AG04449 (cell line): ENCODE measurements around the gene RPS27.
"Not testable (repeated sequence)": the region's sequence is repeated elsewhere in the genome, so short reads cannot be mapped to it uniquely, and the experiment has no call there.

Experiments
- CTCF ChIA-PET: fragments of 350-600 bp; formaldehyde crosslinking; extraction: SDS; loops from one replicate; lab custom pipeline; 2021; ENCODE audit warnings: antibody characterized with exemption; lab: Yijun Ruan, JAX
- POLR2A ChIA-PET: fragments of 400-600, 350-600 bp; formaldehyde crosslinking; extraction: SDS; loops from one replicate; lab custom pipeline; 2020; ENCODE audit warnings: antibody characterized with exemption, inconsistent platforms; lab: Yijun Ruan, JAX
- DNase-seq: peaks from one replicate; pipeline ENCODE4 v3.0.0-alpha.2; 2010; ENCODE audit warnings: low read depth, low spot score
- H3K4me3 ChIP-seq: 2 replicates; pipeline ENCODE4 v1.5.1; 2011; ENCODE audit warnings: low read depth, mild to moderate bottlenecking, control low read depth, low read length
- TF ChIP-seq, protein P1 (sequence below): IDR thresholded peaks from one replicate; pipeline ENCODE4 v1.5.1; 2011; ENCODE audit warnings: mild to moderate bottlenecking, moderate library complexity, low read length, control low read depth, inconsistent platforms; ENCODE audit not compliant: insufficient read depth; ENCODE audit errors: missing control alignments

RPS27 gene

DNA sequence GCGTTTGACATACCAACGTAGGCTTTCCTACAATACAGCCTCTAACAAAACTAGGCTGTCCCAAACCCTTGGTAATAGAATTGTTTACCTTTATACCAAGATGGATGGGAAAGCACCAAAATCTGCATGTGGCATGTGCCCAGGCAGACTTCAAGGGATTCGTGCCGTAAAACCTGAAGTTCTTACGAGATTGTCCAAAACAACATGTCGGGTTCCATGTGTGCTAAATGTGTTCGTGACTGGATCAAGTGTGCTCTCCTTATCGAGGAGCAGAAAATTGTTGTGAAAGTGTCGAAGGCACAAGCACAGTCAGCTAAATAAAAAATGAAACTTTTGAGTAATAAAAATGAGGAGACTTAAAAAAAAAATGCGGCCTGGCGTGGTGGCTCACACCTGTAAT is 5.1 kb downstream of the RPS27 start:
- ChIA-PET POLR2A (no interaction called here), CTCF (interaction anchor here (1.6 kb wide), 1 partner anchor 9 kb away, joined by 12 read pairs; the partner anchor contains the start of gene RAB13)
- TF ChIP-seq, protein P1, sequence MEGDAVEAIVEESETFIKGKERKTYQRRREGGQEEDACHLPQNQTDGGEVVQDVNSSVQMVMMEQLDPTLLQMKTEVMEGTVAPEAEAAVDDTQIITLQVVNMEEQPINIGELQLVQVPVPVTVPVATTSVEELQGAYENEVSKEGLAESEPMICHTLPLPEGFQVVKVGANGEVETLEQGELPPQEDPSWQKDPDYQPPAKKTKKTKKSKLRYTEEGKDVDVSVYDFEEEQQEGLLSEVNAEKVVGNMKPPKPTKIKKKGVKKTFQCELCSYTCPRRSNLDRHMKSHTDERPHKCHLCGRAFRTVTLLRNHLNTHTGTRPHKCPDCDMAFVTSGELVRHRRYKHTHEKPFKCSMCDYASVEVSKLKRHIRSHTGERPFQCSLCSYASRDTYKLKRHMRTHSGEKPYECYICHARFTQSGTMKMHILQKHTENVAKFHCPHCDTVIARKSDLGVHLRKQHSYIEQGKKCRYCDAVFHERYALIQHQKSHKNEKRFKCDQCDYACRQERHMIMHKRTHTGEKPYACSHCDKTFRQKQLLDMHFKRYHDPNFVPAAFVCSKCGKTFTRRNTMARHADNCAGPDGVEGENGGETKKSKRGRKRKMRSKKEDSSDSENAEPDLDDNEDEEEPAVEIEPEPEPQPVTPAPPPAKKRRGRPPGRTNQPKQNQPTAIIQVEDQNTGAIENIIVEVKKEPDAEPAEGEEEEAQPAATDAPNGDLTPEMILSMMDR = no peak
- DNase-seq = no peak
- no peak overlapping the region for H3K4me3 ChIP-seq

DNA sequence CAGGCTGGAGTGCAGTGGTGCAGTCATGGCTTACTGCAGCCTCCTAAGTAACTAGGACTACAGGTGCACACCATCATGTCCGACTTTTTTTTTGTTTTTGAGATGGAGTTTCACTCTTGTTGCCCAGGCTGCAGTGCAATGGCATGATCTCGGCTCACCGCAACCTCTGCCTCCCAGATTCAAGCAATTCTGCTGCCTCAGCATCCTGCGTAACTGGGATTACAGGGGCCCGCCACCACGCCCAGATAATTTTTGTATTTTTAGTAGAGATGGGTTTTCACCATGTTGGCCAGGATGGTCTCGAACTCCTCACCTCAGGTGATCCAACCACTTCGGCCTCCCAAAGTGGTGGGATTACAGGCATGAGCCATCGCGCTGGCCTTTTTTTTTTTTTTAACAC is 6.3 kb downstream of the RPS27 start:
- H3K4me3 ChIP-seq, DNase-seq, POLR2A ChIA-PET, CTCF ChIA-PET: not testable (repeated sequence)

DNA sequence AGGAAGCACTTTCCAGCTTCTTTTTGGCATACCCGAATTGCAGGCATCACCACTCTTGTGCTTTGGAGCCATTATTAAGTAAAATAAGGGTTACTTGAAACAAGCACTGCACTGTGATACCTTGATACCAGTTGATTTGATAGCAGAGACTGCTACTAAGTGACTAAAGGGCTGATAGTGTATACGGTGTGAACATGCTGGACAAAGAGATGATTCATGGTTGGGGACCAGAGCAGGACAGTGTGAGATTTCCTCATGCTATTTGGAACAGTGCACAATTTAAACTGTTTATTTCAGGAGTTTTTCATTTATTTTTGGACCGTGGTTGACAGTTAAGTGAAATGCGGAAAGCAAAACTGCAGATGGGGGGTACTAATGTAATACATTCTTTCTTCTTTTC is 9.9 kb downstream of the RPS27 start:
- CTCF ChIA-PET = interaction anchor here (1.0 to 1.1 kb wide), 2 partner anchors 9 to 13 kb away, joined by 3 read pairs; no protein-coding TSS in a partner anchor
- H3K4me3 ChIP-seq = no peak overlapping the region
- TF ChIP-seq, protein P1 = no peak
- POLR2A ChIA-PET = interaction anchor here (1.1 to 2.2 kb wide), 2 partner anchors 10 to 23 kb away, joined by 3 to 16 read pairs; partner anchors contain the start of gene RPS27
- no peak for DNase-seq

DNA sequence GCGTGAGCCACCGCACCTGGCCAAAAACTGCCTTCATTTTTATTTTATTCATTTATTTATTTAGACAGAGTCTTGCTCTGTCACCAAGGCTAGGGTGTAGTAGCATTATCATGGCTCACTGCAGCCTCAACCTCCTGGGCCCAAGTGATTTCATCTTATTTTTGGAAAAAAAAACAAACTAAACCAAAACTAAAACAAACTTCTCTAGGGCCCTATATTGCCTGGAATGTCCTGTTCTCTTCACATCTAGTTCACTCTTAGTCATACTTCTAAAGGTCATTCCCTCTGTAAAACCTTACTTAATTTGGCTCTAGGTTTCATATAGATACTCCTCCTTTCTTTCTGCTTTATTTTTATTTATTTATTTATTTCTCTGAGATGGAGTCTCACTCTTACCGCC is 15.6 kb downstream of the RPS27 start:
- POLR2A ChIA-PET = no interaction called here
- DNase-seq = peak; percentile 45
- no peak overlapping the region for H3K4me3 ChIP-seq
- TF ChIP-seq, protein P1 = no peak
- CTCF ChIA-PET = no interaction called here

DNA sequence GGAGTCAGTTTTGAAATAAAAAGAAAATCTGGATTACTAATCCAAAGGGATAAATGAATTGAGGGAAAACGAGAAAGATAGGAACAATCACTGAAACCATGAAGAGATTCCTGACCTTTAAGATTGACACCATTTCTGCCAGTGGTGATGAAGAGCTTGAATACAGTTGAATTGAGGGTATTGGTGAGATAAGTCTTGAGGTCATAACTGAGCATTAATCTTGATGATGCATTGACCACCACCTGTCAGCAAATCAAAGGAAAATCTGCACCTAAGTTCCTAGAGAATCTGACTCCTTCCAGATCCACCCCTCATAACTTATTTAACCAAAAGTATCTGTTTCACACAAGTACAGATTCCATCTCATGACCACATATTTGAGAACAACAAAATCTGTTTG is 21.6 kb downstream of the RPS27 start:
- CTCF ChIA-PET = no interaction called here
- no peak for DNase-seq
- TF ChIP-seq, protein P1 = no peak
- H3K4me3 ChIP-seq = no peak overlapping the region
- POLR2A ChIA-PET = no interaction called here

DNA sequence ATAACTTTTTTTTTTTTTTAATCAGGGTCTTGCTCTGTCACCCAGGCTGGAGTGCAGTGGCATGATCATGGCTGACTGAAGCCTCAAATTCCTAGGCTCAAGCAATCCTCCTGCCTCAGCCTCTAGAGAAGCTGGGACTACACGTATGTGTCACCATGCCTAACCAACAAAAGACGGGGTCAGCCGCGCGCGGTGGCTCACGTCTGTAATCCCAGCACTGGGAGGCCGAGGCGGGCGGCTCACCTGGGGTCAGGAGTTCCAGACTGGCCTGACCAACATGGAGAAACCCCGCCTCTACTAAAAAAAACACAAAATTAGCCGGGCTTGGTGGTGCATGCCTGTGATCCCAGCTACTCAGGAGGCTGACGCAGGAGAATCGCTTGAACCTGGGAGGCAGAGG is 22.0 kb downstream of the RPS27 start:
- CTCF ChIA-PET, DNase-seq, POLR2A ChIA-PET, H3K4me3 ChIP-seq: not testable (repeated sequence)

DNA sequence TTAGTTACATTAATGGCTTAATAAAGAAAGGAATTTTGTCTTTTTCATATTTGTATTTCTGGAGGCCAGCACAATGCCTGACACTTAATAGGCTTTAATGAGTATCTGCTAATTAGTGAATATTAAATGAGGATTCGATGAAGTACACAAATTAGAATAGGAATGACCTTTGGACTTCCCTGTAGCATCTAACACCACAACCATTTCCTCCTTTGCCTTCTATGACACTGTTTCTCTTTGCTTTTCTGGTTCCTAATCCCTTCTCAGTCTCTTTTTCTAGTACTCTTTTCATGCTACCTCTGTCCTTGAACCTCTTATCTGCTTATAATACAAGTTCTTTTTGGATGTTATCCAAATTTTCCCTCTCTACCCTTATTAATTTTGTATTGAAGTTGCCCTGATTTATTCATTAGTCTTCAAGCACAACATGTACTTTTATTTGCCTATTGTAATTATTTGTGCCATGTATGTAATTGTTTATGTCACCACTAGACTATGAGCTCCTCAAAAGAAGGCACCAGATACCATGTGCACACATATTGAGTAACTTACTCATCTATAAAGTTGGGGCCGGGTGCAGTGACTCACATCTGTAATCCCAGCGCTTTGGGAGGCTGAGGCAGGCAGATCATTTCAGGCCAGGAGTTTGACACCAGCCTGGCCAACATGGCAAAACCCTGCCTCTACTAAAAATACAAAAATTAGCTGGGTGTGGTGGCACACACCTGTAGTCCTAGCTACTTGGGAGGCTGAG is 23.8 kb downstream of the RPS27 start:
- ChIA-PET CTCF (no interaction called here), POLR2A (no interaction called here)
- peak; percentile 19 for DNase-seq
- TF ChIP-seq, protein P1 = no peak
- no peak overlapping the region for H3K4me3 ChIP-seq
